C4-2B (cell line): Measurements from ENCODE around the gene SSRP1.

Source experiments
- H3K27ac ChIP-seq: fragments of 450-650 bp; 2 replicates; pipeline ENCODE4 v1.5.1; 2017
- CTCF ChIP-seq: fragments of 450-650 bp; conservative IDR thresholded peaks from 2 replicates; pipeline ENCODE4 v1.5.1; 2017; ENCODE audit warnings: mild to moderate bottlenecking
- ZFX ChIP-seq: fragments of 450-650 bp; IDR thresholded peaks from 2 replicates; pipeline ENCODE4 v1.6.1; 2017

Gene SSRP1

DNA sequence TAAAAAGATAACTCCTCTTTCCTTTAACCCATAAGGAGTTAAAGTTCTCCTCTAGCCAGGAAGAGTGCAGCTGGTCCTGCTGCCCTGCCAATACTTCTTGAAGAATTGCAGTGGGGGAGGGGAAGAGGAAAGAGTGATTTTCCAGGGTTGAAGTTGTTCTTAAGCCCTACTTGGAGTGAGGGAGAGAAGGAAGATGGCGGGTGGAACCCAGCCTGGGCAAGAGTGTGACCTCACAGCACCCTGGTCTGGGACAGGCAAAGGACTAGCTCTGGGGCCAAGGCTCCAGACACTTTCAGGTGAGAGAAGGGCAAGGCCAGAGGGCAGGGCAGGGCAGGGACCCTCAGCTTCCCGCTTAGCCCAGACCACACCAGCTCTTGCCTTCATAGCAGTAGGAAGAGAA lies 17.5 kb downstream of the SSRP1 start:
- H3K27ac ChIP-seq, result peak overlapping the region; percentile 17; the same call in 1 of the 2 replicates
- TF ChIP-seq CTCF, result no peak
- no peak for TF ChIP-seq ZFX

- TF ChIP-seq ZFX (no peak), CTCF (no peak)
- no peak overlapping the region for H3K27ac ChIP-seq
These were observed 19.7 kb downstream of the SSRP1 start for GRCh38 chr11:57316017-57316416.

- TF ChIP-seq ZFX, result no peak
- TF ChIP-seq CTCF, result no peak
- H3K27ac ChIP-seq, result no peak overlapping the region
These were observed 20.2 kb downstream of the SSRP1 start for GRCh38 chr11:57315491-57315890.

- no peak for TF ChIP-seq CTCF
- TF ChIP-seq ZFX, result no peak
- H3K27ac ChIP-seq, result no peak overlapping the region
These were observed 21.3 kb downstream of the SSRP1 start for GRCh38 chr11:57314221-57314973.

GRCh38 chr11:57313788-57314135 lies 21.9 kb downstream of the SSRP1 start:
- TF ChIP-seq CTCF, result no peak
- TF ChIP-seq ZFX, result no peak
- peak overlapping the region; percentile 83; the same call in 1 of the 2 replicates for H3K27ac ChIP-seq

GRCh38 chr11:57313071-57313787 lies 22.5 kb downstream of the SSRP1 start:
- H3K27ac ChIP-seq, result peak overlapping the region; percentile 83
- TF ChIP-seq ZFX (no peak), CTCF (no peak)

- TF ChIP-seq CTCF (no peak), ZFX (no peak)
- peak overlapping the region; percentile 83 for H3K27ac ChIP-seq
These were observed 23.1 kb downstream of the SSRP1 start for GRCh38 chr11:57312511-57313021.
